LNCaP clone FGC (cell line): ENCODE results near the gene CPVL.
A peak's percentile ranks its signal among the peaks of the same experiment; 100 is the strongest.

Experiments
- DNase-seq: peaks from one replicate; pipeline ENCODE4 v3.0.0-alpha.2; 2011; ENCODE audit warnings: low read depth
- H3K4me3 ChIP-seq: 2 replicates; pipeline ENCODE4 v1.5.1; 2011; ENCODE audit warnings: mild to moderate bottlenecking, low read depth, low read length, control low read depth
- CTCF ChIP-seq: IDR thresholded peaks from 2 replicates; pipeline ENCODE4 v1.5.1; 2012; ENCODE audit warnings: mild to moderate bottlenecking; ENCODE audit not compliant: control insufficient read depth, insufficient read depth; ENCODE audit errors: extremely low read depth

CPVL gene

DNA sequence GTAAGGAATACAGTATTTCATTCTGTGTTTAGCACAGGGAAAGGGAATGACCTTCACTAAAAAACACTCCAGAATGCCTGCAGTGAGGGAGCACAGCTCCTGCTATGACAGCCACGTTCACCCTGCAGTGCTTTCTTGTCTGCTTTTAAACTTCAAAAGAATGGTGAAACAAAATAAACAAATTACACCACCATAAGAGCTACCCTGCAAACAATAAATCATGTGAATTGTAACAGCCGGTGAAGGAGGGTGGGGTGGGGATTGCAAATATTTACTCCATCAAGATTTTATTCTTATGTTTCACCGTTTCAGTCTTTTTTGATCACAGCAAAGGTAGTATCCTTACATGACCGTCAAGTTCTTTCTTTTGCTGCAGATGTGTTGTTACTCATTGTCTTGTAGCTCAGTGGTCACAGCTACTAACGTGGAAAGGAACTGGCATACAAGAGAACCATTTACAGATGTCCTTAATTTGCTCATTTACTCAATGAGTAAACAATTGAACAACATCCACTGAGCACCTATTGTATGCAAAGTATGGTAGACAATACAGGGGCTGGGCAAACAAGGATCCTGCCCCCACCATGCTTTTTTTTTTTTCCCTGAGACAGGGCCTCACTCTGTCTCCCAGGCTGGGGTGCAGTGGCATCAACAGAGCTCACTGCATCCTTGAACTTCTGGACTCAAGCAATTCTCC, 44.2 kb upstream of the CPVL start:
- no peak for DNase-seq
- TF ChIP-seq CTCF: no peak
- no peak overlapping the region for H3K4me3 ChIP-seq

GRCh38 chr7:29189743-29190201, 43.4 kb upstream of the CPVL start:
- peak; percentile 96 for TF ChIP-seq CTCF
- DNase-seq: no peak
- H3K4me3 ChIP-seq: no peak overlapping the region

DNA sequence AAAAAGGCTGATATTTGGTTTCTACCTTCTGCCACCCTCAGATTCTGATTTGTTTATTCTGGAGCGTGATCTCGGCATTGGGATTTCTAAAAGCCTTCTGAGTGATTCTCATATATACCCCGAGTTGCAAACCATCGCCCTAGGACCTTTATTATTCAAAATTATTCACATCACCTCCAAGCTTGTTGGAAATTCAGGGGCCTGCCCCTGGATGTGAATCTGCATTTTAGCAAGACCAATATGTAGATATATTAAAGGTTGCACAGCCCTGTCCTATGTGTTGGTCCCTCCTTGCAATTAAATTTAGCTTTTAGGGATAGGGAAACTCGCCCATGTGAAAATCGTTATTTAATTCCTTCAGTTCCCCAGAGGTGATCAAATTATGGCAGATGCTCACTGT, 39.3 kb upstream of the CPVL start:
- no peak for DNase-seq
- no peak for TF ChIP-seq CTCF
- H3K4me3 ChIP-seq: no peak overlapping the region

DNA sequence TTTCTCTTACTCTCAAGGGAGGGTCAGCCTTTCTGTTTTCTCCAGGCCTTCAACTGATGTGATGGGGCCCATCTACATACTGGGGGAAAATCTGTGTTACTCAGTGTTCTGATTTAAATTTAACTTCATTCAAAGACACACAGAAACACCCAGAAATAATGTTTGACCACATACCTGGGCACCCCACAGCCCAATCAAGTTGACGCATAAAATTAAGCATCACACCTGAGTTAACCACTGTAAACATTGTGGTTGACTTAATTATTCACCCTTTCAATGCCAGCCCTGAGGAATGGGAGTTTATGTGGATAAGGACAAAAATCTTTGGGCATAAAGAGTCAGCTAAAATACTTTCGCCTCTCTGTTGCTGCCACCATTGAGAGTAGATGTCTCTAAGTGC, 38.3 kb upstream of the CPVL start:
- no peak for DNase-seq
- no peak for TF ChIP-seq CTCF
- no peak overlapping the region for H3K4me3 ChIP-seq

DNA sequence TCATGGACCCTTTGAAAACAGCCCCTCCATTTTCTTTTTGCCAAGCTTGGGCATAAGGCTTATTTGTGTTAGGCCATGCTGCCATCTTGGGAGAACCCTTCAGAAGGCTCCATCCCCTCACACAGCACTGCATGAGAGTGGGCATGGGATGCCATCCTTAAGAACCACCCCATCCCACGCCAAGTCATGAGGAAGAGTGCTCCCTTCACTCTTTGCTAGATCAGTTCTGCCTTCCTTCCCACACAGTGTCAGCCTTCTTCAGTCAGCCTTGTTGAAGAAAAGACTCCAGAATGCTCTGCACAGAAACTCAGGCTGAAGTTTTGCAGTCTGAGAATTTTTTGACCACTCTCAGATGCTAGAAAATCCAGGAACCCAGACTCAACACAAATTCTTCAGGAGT, 32.8 kb upstream of the CPVL start:
- no peak for TF ChIP-seq CTCF
- DNase-seq: no peak
- no peak overlapping the region for H3K4me3 ChIP-seq

DNA sequence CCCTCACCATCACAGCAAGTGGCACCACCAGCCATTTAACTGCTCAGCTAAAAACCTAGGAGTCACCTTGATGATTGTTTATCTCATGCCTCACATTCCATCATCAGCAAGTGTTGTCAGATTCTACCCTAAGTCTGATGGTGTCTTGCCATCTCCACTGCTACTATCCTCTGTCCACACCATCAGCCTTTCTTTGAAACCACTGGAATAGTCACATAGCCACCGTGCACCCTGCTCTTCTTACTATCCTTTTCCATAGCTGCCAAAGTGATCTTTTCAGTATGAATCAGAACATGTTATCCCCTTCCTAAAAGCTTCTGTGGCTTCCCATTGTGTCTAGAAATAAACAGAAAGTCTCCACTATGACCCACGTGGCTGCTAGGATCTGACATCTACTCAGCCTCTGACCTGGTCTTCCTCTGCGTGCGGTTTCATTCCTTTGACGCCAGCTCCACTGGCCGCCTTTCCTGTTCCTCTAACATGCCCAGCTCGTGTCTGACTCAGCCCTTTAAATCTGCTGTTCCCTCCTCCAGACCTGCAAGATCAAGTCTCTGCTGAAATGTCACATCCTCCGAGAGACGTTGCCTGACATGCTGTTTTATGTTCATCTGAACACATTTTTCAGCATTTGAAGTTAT, 31.7 kb upstream of the CPVL start:
- no peak overlapping the region for H3K4me3 ChIP-seq
- TF ChIP-seq CTCF: no peak
- no peak for DNase-seq
